Fibroblast of skin of abdomen (primary cell): ENCODE results near the gene C1QTNF1.

Experiments
- DNase-seq: peaks from one replicate; pipeline ENCODE4 v3.0.0-alpha.2; 2013

Gene C1QTNF1

DNA sequence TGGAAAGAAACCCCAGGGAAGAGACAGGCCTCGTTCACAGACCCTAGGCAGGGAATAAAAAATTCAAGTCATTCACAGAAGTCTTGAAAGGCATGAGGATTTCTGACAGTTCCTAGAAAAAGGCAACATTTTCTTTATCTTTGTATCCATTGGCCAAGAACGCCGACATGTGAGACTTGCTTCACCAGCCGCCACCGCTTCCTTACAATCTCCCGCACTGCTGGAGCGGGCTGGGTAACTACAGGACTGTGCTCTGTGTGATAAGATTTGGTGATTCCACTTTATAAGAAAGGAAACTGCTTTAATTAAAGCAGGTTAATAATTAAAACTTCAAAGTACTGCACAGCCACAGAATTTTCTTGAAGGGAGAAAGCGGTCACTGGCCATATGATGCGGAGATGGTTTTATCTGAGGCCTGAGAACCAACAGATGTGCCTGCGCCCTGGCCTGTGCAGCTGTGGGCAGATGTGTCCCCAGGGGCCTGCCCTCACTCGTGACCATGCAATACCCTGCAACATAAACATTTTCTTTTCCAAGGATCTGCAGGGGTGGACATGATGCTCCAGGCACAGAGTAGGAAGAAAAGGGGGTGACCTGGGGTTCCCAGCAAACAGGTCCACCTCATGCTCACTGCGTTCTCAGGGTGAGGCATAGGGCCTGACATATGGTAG, 31.3 kb upstream of the C1QTNF1 start:
- no peak for DNase-seq

GRCh38 chr17:78993241-78993956, 30.6 kb upstream of the C1QTNF1 start:
- peak; percentile 24 for DNase-seq

GRCh38 chr17:78993981-78994671, 29.8 kb upstream of the C1QTNF1 start:
- DNase-seq = no peak

GRCh38 chr17:78995022-78995760, 28.8 kb upstream of the C1QTNF1 start:
- DNase-seq = no peak

- no peak for DNase-seq
Measured at GRCh38 chr17:78995761-78996451, 28.1 kb upstream of the C1QTNF1 start.

DNA sequence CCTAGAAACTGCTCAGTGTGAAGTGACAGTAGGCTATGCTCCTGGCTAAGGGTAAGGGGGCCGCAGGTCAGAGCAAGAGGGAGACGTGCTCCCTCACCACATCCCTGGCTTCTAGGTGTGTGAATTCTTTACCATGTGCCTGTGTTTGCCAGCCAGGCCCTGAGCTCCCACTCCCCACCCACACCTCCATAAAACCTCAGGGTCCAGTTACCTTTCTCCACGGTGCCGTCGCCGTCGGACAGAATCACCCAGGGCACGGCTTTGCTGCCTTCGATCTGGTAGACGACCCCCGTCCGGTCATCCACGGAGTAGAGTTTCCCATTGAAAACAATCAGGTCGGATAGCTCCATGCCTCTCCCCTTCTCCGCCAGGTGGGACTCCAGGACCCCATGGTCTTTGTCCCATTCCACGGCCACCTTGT, 27.2 kb upstream of the C1QTNF1 start:
- DNase-seq = no peak

DNA sequence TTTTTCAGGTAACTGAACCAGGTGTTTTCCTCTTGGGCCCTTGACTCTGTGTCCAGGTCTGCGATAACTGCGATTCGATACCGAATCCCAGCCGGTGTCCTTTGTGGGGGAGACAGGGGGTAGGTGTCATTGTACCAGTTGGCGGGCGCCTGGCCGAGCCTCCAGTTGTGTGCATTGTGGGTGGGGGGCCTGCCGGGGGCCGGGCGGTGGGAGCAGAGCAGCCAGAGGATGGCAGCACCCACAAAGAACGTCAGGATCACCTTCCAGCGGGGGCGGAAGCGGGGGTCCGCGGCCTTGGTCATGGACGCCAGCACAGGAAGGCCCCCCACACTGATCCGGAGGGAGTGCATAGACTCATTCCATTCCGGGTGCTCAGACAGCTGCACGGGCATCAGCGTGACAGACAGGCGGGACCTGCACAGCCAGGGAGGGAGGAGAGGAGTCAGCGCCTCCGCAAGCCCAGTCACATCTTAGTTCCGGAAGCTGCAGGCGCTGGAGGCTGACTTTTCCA, 26.7 kb upstream of the C1QTNF1 start:
- DNase-seq = no peak

DNA sequence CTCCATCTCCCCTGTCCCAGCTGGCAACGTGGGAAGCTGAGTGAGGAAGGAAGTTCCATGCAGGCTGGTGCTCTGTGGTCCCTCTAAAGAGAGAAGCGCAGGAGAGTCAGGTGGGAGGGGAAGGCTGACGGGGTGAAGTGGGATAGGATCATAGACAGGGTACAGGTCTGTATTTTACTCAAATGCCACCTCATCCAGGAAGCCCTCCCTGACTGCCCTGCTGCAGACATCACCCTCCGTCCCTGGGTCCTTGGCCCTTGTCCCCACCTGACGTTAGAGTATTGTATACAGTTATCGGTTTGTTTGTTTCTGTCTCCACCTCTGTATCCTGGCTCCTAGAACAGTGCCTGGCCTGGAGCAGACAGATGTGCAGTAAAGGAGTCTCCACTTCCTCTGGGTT, 26.1 kb upstream of the C1QTNF1 start:
- no peak for DNase-seq

DNA sequence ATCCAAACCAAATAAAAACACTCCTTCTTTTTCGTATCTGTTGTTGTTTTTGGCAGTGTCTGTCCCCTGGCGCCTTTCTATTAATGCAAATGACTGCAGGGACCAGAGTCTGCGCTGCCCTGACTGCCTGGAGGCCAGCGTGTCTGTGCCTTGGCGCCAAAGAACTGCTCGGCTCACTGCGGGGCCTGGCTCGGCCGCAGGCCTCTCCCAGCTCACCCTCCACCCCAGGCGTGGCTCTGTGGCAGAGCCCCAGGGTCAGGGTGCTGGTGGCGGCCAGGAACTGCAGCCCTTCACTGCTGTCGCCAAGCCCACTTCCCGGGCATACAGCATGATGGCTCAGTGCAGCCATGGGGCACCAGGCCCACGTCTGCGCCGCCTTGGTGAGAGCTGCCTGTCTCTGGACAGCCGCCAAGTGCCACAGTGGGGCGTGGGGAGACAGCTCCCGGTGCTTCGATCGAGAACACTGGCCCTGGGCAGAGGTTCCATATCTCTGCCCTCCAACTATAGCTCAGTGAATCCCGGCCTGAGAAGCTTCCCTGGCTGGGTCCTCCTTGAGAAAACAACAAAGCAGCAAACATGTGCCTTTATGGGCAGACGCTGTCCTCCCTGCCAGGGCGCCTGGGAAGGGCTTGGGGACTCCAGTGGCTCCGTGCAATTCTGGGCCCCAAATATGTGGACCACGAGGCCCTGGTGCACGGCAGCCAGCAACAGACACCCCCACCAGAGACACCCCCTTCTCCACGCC, 25.5 kb upstream of the C1QTNF1 start:
- DNase-seq = no peak

DNA sequence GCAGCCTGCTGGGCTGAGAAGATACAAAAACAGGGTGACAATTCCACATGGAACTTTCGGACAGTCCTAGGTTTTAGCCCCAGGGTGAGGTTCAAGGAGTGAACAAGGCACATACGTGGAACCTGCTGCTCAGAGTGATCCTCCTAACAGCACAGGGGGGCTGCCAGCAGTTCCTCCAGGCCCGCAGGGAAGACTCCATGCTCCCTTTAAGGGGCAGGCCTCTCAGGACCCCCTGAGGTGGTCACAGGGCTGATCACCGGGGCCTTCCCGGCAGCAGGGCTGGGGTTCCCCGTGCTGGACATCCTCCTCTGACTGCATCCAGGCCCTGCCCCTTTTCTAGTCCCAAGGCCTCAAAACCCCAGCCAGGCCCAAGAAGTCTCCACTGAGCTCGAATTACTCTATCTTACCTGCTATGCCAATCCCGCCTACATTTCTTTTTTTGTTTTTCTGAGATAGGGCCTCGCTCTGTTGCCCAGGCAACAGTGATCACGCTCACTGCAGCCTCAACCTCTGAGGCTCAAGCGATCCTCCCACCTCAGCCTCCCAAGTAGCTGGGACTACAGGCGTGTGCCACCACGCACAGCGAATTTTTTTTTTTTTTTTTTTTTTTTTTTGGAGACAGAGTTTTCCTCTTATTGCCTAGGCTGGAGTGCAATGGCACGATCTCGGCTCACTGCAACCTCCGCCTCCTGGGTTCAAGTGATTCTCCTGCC, 24.8 kb upstream of the C1QTNF1 start:
- DNase-seq = no peak

DNA sequence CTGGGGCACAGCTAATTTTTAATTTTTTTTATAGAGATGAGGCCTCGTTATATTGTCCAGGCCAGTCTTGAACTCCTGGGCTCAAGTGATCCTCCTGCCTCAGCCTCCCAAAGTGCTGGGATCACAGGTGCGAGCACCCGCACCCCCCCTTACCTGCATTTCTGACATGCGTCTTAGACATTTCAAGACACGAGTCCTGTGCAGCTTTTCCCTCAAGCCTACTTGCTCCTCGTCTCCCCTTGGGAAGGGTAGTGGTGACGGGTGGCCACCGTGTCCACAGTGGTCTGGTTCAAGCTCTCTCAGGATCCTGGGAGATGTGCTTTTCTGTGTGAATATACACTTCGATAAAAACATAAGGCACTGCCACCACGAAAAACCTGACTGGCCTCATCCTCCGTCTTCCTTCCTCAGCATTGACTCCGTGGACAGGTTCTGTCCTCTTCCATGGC, 24.0 kb upstream of the C1QTNF1 start:
- no peak for DNase-seq

- DNase-seq = no peak
Measured at GRCh38 chr17:79000396-79001189, 23.4 kb upstream of the C1QTNF1 start.

DNA sequence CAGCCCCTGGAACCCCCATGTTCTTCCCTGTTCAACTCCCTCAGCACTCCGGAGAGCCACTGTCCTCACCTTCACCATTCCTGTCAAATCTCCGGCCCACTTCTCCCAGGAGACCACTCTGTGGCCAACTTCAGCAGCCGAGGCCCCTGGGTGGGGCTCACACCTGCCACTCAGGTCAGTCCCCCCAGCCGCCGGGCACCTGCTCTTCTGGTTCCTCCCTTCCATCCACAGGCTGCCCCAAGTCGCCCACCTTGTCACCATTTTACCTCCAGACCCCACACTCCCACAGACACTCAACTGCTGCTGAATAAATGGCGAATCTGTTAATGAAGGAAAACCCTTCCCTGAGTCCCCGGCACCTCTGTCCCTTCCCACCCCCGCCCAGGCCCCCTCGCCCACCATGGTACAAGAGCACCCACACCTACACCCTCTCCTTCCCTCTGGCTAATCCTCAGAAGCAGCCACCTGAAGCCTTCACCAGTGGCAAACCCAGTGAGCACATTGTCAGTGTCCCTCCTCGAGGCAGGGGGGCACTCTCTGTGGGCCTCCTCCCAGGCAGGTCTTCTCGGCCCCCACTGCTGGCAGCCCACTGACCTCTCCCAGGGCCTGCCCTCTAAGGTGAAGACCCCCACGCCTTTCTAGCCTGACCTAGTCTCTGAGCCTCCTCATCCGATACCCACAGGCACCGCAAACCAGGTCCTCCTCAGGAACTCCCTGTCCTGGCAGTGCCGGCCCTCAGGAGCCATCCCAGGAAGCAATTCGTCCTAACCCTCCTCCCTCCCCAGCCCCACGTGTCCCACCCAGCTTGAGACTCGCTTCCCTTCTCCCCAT, 22.6 kb upstream of the C1QTNF1 start:
- DNase-seq = no peak

DNA sequence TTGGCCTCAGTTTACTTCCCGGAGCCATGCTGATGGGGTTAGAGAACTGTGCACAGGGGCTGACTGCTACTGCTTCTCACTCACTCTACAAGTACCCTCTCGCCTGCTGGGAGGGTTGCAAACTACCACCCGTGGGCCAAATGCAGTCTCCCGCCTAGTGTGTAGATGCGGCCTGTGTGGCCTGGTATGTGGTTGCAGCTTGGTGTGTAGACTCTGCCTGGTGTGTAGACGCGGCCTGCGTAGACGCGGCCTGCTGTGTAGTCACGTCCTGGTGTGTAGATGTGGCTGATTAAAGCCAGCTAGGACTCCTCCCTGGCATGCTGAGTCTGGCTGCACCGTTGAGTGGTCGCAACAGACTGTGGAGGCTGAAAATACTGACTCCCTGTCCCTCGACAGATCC, 21.7 kb upstream of the C1QTNF1 start:
- DNase-seq = no peak

DNA sequence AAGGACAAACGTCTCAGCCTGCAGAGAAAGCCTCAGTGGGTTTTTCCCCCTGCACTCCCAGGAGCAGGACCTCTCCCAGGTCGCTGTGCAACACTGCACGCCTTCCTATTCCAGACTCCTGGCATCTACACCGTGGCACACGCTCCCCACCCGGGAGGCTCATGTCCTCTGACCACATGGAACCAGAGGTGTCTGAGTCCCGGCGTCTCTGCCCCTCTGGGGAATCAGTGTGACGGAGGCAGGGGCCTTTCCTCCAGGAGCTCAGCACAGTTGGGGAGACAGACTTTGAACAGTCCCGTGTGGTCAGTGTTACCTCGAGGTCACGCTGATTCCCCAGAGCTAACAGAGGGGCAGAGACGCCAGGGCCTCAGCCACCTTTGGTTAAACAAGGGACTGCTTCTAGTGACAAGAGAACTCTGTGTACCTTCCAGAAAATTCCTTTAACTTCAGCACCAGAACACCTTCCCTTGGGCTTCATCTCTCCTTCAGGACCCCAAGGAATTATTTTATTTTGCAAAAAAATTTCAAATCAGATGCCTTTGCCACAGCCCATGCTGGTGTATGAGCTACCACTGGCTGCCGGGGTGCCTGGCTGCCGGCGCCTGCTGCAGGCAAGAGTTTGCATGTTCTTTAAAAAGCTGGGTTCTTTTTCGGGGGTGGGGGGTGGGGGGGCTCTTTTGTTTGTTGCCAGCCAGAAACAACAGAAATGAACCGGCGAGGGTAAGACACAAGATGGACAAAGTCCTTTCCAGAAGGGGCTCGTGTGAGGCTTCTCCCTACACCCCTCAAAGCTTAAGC, 21.0 kb upstream of the C1QTNF1 start:
- DNase-seq = no peak

GRCh38 chr17:79003661-79004411, 20.1 kb upstream of the C1QTNF1 start:
- no peak for DNase-seq
